Measurements from ENCODE around the gene PRELID3B. TPM values are rescaled to one million over a fixed set of nuclear protein-coding genes. Genes with fewer than 3 reads are reported as not detected.

The PRELID3B gene
- total and polyA plus RNA-seq, 8 donors: 49.6 to 63.1 (median 55.3) TPM

DNA sequence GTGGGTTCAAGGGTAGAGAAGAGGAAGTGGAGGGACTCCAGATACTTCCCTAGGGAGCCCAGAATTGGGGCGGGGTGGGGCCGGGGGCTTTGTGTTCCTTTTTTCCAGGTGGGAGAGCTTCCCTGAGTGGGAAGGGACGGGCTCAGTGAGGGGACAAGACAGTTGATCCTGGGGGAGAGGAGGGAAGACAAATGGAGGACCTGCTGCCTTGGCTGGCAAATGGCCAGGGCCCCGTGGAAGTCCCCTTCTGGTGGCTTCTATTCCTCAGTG lies 38.2 kb downstream of the PRELID3B start:
- intact Hi-C loops (cut with DNase I): no loop called here
- no peak for ATAC-seq
- peak overlapping the region in 1 of 2 donors; percentile 87 for H3K4me3 ChIP-seq
- peaks cover 0 to 46% of the 10 kb centered on the region in 2 donors for H3K36me3 ChIP-seq
- peak in 1 of 4 donors; percentile 91 for DNase-seq
- peak overlapping the region; percentile 84 to 97 for H3K27ac ChIP-seq
- H3K27me3 ChIP-seq: no peaks in the 10 kb centered on the region
- TF ChIP-seq, protein P1, sequence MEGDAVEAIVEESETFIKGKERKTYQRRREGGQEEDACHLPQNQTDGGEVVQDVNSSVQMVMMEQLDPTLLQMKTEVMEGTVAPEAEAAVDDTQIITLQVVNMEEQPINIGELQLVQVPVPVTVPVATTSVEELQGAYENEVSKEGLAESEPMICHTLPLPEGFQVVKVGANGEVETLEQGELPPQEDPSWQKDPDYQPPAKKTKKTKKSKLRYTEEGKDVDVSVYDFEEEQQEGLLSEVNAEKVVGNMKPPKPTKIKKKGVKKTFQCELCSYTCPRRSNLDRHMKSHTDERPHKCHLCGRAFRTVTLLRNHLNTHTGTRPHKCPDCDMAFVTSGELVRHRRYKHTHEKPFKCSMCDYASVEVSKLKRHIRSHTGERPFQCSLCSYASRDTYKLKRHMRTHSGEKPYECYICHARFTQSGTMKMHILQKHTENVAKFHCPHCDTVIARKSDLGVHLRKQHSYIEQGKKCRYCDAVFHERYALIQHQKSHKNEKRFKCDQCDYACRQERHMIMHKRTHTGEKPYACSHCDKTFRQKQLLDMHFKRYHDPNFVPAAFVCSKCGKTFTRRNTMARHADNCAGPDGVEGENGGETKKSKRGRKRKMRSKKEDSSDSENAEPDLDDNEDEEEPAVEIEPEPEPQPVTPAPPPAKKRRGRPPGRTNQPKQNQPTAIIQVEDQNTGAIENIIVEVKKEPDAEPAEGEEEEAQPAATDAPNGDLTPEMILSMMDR (IDR thresholded peaks at IDR 0.05): no peak
- H3K9me3 ChIP-seq: no peaks in the 10 kb centered on the region
- peaks cover 20 to 65% of the 10 kb centered on the region in 2 donors for H3K4me1 ChIP-seq

DNA sequence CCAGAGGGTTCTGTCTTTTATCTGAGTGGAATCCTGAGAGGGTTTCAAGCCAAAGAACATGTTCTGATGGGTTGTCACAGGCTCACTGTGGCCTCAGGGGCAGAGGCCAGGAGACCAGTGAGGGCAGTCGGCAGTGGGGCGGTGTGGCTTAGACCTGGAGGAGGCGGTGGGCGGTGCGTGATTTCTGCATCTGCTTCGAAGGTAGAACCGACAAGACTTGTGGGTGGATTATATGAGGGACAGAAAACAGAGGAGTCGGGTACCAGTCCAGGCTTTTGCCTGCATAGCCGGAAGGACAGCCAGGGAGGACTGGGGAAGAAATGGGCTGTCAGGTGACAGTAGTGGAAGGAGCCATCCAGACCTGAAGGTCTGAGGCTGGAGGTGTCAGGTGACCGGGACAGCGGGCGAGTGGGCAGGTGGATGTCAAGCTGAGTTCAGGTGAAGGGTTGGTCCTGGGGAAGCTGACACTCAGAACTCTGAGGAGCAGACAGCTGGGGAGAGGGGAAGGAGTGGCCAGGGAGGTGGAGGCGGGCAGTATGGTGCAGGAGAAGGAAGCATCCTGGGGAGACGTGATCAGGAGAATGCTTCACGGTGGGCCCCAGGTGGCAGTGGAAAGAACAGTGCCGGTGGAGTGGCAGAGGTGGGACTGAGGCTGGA lies 38.6 kb downstream of the PRELID3B start:
- intact Hi-C loops (cut with DNase I): no loop called here
- peak overlapping the region in 1 of 2 donors; percentile 87 for H3K4me3 ChIP-seq
- H3K36me3 ChIP-seq: peaks cover 0 to 51% of the 10 kb centered on the region in 2 donors
- H3K27me3 ChIP-seq: no peaks in the 10 kb centered on the region
- TF ChIP-seq, protein P1 (IDR thresholded peaks at IDR 0.05): no peak
- H3K4me1 ChIP-seq: peaks cover 20 to 61% of the 10 kb centered on the region in 2 donors
- peak overlapping the region; percentile 84 to 97 for H3K27ac ChIP-seq
- ATAC-seq (no peak), DNase-seq (peak in 1 of 4 donors; percentile 45)
- no peaks in the 10 kb centered on the region for H3K9me3 ChIP-seq

DNA sequence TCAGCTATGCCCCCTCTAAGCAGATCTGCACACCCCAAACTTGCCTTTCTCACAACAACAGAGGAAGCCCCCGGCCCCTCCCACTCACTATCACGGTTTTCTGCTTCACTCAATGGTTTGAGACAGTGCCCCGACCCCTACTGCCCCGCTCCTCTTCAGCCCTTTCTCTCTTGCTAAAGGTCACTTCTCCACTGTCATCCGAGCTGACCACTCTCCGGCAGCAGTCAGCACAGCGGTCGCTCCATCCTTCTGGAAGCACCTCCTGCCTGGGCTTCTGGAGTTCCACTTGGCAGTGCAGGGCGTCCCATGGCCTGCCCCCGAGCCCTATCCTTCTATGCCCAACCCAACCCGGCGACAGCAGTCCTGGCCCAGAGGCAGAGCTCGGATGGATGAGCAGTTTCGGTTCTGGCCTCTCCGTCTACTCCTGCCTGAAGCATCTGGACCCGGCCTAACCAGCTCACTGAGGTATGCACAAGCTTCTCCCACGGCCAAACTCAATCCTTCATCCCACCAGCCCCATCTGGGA lies 39.6 kb downstream of the PRELID3B start:
- H3K27me3 ChIP-seq: no peaks in the 10 kb centered on the region
- no peak overlapping the region for H3K4me3 ChIP-seq
- no peak overlapping the region for H3K27ac ChIP-seq
- TF ChIP-seq, protein P1 (IDR thresholded peaks at IDR 0.05): no peak
- H3K36me3 ChIP-seq: peaks cover 0 to 61% of the 10 kb centered on the region in 2 donors
- intact Hi-C loops (cut with DNase I): no loop called here
- no peak for ATAC-seq
- H3K9me3 ChIP-seq: no peaks in the 10 kb centered on the region
- peaks cover 20 to 51% of the 10 kb centered on the region in 2 donors for H3K4me1 ChIP-seq
- peak in 1 of 4 donors; percentile 15 for DNase-seq

DNA sequence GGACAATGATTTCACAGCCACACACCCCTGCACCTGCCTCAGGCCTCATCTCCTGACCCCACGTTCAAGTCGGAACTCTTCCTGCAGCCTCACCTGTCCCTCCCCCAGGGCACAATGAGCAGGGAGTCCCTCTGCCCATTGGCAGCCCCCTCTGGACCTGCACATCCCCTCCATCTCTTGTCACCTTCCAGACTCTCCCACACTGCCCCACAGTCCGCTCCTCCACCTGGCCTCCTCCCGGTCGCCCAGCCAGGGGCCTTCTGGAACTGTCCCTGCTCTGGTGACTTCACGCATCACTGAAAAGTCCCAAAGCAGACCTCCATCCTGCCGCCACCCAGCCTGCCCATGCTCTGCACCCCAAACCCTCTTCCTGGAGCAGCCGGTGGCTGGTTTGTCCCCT lies 40.2 kb downstream of the PRELID3B start:
- TF ChIP-seq, protein P1 (IDR thresholded peaks at IDR 0.05): no peak
- intact Hi-C loops (cut with DNase I): no loop called here
- peaks cover 20 to 45% of the 10 kb centered on the region in 2 donors for H3K4me1 ChIP-seq
- H3K4me3 ChIP-seq: no peak overlapping the region
- H3K27me3 ChIP-seq: no peaks in the 10 kb centered on the region
- DNase-seq (no peak), ATAC-seq (no peak)
- H3K27ac ChIP-seq: no peak overlapping the region
- no peaks in the 10 kb centered on the region for H3K9me3 ChIP-seq
- peaks cover 0 to 66% of the 10 kb centered on the region in 2 donors for H3K36me3 ChIP-seq

DNA sequence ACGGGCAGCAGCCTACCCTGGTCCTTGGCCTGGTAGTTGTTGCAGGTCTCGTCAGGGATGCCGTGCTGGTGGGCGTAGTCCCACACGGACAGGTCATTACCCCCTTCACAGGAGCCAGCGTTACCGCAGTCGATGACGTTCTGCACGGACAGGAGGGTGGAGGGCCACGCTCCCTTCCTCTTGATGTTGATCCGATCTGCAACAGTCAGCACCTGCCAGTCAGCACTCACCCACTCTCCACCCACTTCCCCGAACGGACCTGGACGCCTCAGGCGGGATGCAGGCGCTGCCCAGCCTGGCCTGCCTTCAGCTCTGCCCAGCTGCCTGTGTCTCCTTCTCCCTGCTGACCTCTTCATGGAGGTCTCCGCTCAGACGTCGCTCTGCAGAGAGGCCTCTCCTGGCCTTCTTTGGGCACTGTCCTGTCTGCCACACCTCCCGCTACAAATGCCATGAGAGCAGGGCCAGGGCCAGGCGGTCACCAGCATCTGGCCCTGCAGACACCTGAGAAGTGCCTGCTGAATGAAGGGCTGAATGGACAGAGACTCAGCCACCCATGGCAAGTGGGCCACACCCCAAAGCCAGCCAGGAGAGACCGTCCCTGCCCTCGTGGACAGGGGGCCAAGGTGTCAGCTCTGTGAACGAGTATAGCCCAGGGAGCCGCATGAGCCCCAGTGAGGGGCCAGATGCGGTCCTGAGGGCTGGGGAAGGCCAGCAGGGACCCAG lies 41.0 kb downstream of the PRELID3B start:
- intact Hi-C loops (cut with DNase I): no loop called here
- peaks cover 0 to 74% of the 10 kb centered on the region in 2 donors for H3K36me3 ChIP-seq
- no peak for DNase-seq

More for the DNA sequence above, 41.0 kb downstream of the PRELID3B start:
- H3K4me1 ChIP-seq: peaks cover 20 to 43% of the 10 kb centered on the region in 2 donors
- no peak overlapping the region for H3K27ac ChIP-seq
- TF ChIP-seq, protein P1 (IDR thresholded peaks at IDR 0.05): no peak
- no peaks in the 10 kb centered on the region for H3K9me3 ChIP-seq
- no peak overlapping the region for H3K4me3 ChIP-seq
- no peak for ATAC-seq
- no peaks in the 10 kb centered on the region for H3K27me3 ChIP-seq
